Naive thymus-derived CD4-positive, alpha-beta T cell (primary cell): ENCODE data around the gene EGFL7. TPM values are rescaled to one million over a fixed set of nuclear protein-coding genes. Genes with fewer than 3 reads are reported as not detected.
A peak's percentile ranks its signal among the peaks of the same experiment; 100 is the strongest.

Experiments used
- ATAC-seq: fragments of 150-1000 bp; cut with Tn5 transposase; 2 replicates; pipeline ENCODE4 v1.10.0; 2021; ENCODE audit warnings: mild to moderate bottlenecking, moderate library complexity
- CTCF ChIA-PET: fragments of 350-600 bp; sonication (Branson Sonifier 250); formaldehyde crosslinking; loops from one replicate; lab custom pipeline; 2021; ENCODE audit warnings: antibody characterized with exemption; lab: Charles Lee
- POLR2A ChIA-PET: fragments of 350-600 bp; sonication (Branson Sonifier 250); formaldehyde crosslinking; loops from one replicate; lab custom pipeline; 2021; ENCODE audit warnings: antibody characterized with exemption, inconsistent platforms; lab: Charles Lee
- DNase-seq, 9 donors: peaks; one replicate each; pipeline versions ENCODE4 v3.0.0 to v3.0.0-alpha.2; 2020 to 2022; ENCODE audit warnings: mixed read lengths in 1 of 9
- H3K27ac ChIP-seq: one replicate; pipeline ENCODE4 v1.7.0; 2013; ENCODE audit warnings: mild to moderate bottlenecking, low read depth, low read length, moderate library complexity
- H3K27me3 ChIP-seq, 2 donors: one replicate each; pipeline ENCODE4 v1.7.0; 2013; ENCODE audit warnings: low read length in 2 of 2, mild to moderate bottlenecking in 2 of 2, moderate library complexity in 2 of 2; ENCODE audit not compliant: control insufficient read depth in 2 of 2, insufficient read depth in 2 of 2
- H3K36me3 ChIP-seq, 3 experiments: 1 replicate in 2 of 3; 2 replicates in 1 of 3; pipeline ENCODE4 v1.7.0; 2013; ENCODE audit warnings: low read length in 3 of 3, mild to moderate bottlenecking in 3 of 3, moderate library complexity in 1 of 3; ENCODE audit not compliant: insufficient read depth in 3 of 3, control insufficient read depth in 2 of 3
- H3K4me1 ChIP-seq, 2 donors: one replicate each; pipeline ENCODE4 v1.7.0; 2013; ENCODE audit warnings: low read length in 2 of 2, mild to moderate bottlenecking in 2 of 2, moderate library complexity in 1 of 2; ENCODE audit not compliant: control insufficient read depth in 2 of 2, insufficient read depth in 2 of 2
- H3K4me3 ChIP-seq: 2 replicates; pipeline ENCODE4 v1.7.0; 2013; ENCODE audit warnings: mild to moderate bottlenecking, low read length
- H3K9me3 ChIP-seq, 3 experiments: 1 replicate in 2 of 3; 2 replicates in 1 of 3; pipeline ENCODE4 v1.7.0; 2013; ENCODE audit warnings: low read length in 3 of 3; ENCODE audit not compliant: control insufficient read depth in 2 of 3
- H3K27ac Mint-ChIP-seq, 9 donors: one replicate each; pipeline ENCODE4 v1.8.0; 2020 to 2022; ENCODE audit warnings: mixed read lengths in 9 of 9, mild to moderate bottlenecking in 8 of 9, moderate library complexity in 5 of 9, inconsistent platforms in 2 of 9
- H3K27me3 Mint-ChIP-seq, 5 donors: one replicate each; pipeline ENCODE4 v1.8.0; 2021 to 2022; ENCODE audit warnings: mixed read lengths in 5 of 5, mild to moderate bottlenecking in 1 of 5
- H3K36me3 Mint-ChIP-seq, 5 donors: one replicate each; pipeline ENCODE4 v1.8.0; 2020 to 2022; ENCODE audit warnings: mixed read lengths in 5 of 5, mild to moderate bottlenecking in 3 of 5, inconsistent platforms in 1 of 5
- H3K4me1 Mint-ChIP-seq, 7 donors: one replicate each; pipeline ENCODE4 v1.8.0; 2020 to 2022; ENCODE audit warnings: mixed read lengths in 7 of 7, mild to moderate bottlenecking in 3 of 7, inconsistent platforms in 1 of 7
- H3K4me3 Mint-ChIP-seq, 10 donors: one replicate each; pipeline ENCODE4 v1.8.0; 2020 to 2022; ENCODE audit warnings: mild to moderate bottlenecking in 10 of 10, mixed read lengths in 10 of 10, moderate library complexity in 6 of 10, inconsistent platforms in 2 of 10
- H3K9me3 Mint-ChIP-seq, 11 donors: one replicate each; pipeline ENCODE4 v1.8.0; 2020 to 2022; ENCODE audit warnings: mixed read lengths in 11 of 11, mild to moderate bottlenecking in 4 of 11, inconsistent platforms in 1 of 11, moderate library complexity in 1 of 11
- intact Hi-C, 2 donors: fragments of 100-400 bp; cut with micrococcal nuclease; formaldehyde crosslinking; loops; one replicate each; pipeline ENCODE4 v1.15.1; 2023
- polyA plus RNA-seq, 2 donors: library from polyadenylated mRNA; unstranded; fragments of 300-500 nt; fragmentation: Illumina TruSeq; gene quantifications; one replicate each; pipeline ENCODE4 v1.2.3, GENCODE V29; 2021
- total RNA-seq, 6 experiments: library from RNA in 5 of 6; stranded (reverse) in 5 of 6; gene quantifications; 1 replicate in 5 of 6; 2 replicates in 1 of 6; pipeline ENCODE4 v1.2.3 and lab custom pipeline; 2021 to 2026

EGFL7 gene
- total and polyA plus RNA-seq, 7 experiments from 2014 or later: 0.56 to 2.3 (median 0.97) TPM; not detected in 4

DNA sequence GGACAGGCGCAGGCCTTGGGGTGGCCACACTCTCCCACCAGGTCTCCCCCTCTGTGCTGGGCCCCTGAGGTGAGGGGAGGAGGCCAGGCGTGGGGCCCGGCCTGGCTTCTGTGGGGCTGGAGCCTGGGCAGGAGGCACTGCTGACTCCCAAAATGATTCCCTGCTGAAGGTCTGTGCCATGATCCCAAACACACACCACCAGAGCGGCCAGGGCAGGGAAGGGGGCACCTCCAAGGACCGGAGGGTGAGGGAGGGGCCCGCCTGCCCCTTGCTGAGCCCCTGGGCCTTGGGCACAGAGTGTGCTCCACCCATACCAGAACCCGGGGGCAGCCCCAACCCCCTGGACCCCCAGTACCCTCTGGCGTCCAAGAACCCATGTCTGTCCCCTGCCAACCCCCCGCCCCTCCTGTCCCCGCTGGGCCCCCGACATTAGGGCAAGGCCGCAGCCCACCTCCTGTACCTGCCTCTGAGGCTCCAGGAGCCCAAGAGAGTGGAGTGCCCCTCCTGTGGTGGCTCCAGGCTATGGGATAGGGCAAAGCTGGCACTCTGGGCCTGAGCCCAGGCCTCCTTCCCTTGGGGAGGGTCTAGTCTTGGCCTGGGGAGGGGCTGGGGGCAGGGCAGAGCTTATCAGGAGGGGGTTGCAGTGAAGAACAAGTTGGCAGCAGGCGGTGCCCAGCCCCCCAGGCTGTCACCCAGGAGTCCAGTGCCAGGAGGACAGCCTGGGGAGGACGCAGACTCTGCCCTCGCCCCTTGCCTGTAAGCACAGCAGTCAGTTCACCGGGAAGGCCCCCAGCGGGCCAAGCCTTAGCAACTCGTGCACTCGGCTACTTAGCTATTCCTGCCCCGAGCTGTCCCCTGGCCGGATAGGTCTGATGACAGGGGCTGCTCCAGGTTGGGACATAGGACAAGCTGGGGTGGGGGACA is 2.6 kb upstream of the EGFL7 start:
- peak in 1 of 9 donors; percentile 8 for DNase-seq
- Mint-ChIP-seq H3K27me3 (peaks cover 19 to 44% (median 39%) of the 10 kb centered on the region in 5 donors), H3K4me3 (peak overlapping the region in 1 of 10 donors; percentile 77), H3K9me3 (no peaks in the 10 kb centered on the region), H3K27ac (no peak overlapping the region), H3K36me3 (peaks cover 0 to 4% (median 0%) of the 10 kb centered on the region in 5 donors), H3K4me1 (peaks cover 2 to 21% (median 15%) of the 10 kb centered on the region in 7 donors)
- Histone ChIP-seq H3K4me3 (no peak overlapping the region), H3K4me1 (peaks cover 3 to 15% of the 10 kb centered on the region in 2 donors), H3K36me3 (no peaks in the 10 kb centered on the region), H3K27ac (no peak overlapping the region), H3K27me3 (peaks cover 7 to 17% of the 10 kb centered on the region in 2 donors), H3K9me3 (no peaks in the 10 kb centered on the region)
- intact Hi-C loops: no loop called here
- POLR2A ChIA-PET: no interaction called here
- no peak for ATAC-seq
- CTCF ChIA-PET: no interaction called here

DNA sequence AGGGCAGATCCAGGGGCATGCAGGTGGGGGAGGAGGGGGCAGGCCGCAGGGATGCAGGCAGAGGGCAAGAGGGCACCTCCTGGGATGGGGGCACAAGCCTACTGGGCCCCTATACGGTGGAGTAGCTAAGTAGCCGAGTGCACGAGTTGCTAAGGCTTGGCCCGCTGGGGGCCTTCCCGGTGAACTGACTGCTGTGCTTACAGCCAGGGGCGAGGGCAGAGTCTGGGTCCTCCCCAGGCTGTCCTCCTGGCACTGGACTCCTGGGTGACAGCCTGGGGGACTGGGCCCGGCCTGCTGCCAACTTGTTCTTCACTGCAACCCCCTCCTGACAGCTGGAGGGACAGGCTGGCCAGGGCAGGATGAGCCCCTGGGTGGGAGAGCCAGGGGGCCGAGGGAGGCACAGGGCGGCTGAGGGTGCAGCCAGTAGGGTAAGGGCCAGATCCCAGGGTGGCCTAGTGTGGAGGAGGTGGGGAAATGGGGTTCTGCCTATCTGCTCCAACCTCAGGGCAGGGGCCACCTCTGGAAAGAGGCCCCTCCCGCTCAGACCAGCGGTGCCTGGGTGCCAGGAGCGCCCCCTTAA is 1.7 kb upstream of the EGFL7 start:
- Histone ChIP-seq H3K27ac (no peak overlapping the region), H3K27me3 (peaks cover 7 to 15% of the 10 kb centered on the region in 2 donors), H3K36me3 (no peaks in the 10 kb centered on the region), H3K4me1 (peaks cover 4 to 13% of the 10 kb centered on the region in 2 donors), H3K4me3 (no peak overlapping the region), H3K9me3 (no peaks in the 10 kb centered on the region)
- DNase-seq (no peak), ATAC-seq (no peak)
- Mint-ChIP-seq H3K9me3 (no peaks in the 10 kb centered on the region), H3K27me3 (peaks cover 17 to 36% (median 33%) of the 10 kb centered on the region in 5 donors), H3K27ac (no peak overlapping the region), H3K4me3 (no peak overlapping the region), H3K4me1 (peaks cover 3 to 19% (median 11%) of the 10 kb centered on the region in 7 donors), H3K36me3 (peaks cover 0 to 4% (median 0%) of the 10 kb centered on the region in 5 donors)
- intact Hi-C loops: no loop called here
- POLR2A ChIA-PET: no interaction called here
- CTCF ChIA-PET: no interaction called here

DNA sequence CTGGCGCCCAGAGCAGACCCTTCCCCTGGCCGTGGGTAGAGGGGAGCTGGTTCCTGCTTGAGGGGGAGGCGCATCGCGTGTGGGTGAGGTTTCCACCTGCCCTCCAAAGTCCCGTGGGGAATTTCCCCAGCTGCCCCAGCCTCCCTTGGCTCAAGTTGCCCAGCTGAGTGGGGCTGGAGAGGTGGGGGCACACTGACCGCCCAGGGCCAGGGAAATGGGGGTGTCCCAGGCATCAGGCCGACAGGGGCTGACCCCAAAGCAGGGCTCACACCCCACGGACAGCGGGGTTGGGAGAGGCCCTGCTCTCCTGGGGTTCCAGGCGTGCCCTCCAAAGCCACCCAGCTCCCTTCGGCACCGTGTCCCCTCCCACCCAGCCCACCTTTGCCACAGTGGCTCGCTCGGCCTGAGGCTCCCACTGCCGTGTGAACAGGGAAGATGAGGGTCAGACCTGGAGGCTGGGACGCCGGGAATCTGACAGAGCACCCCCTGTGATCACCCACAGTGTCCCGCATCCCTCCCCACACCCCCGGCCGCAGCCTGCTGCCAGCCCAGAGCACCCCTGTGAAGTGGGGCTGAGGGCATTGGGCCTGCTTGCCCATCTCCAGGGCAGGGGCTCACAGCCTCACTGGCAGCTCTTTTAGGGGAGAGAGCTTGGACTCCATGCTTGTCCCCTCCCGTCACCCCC is 933 bp upstream of the EGFL7 start:
- CTCF ChIA-PET: no interaction called here
- no peak overlapping the region for H3K4me3 Mint-ChIP-seq
- peaks cover 4 to 11% of the 10 kb centered on the region in 2 donors for H3K4me1 ChIP-seq
- POLR2A ChIA-PET: no interaction called here
- no peak overlapping the region for H3K4me3 ChIP-seq
- no peaks in the 10 kb centered on the region for H3K9me3 Mint-ChIP-seq
- H3K27ac ChIP-seq: no peak overlapping the region
- H3K27ac Mint-ChIP-seq: no peak overlapping the region
- no peak for ATAC-seq
- DNase-seq: no peak
- peaks cover 7 to 12% of the 10 kb centered on the region in 2 donors for H3K27me3 ChIP-seq
- peaks cover 0 to 4% (median 0%) of the 10 kb centered on the region in 5 donors for H3K36me3 Mint-ChIP-seq
- H3K27me3 Mint-ChIP-seq: peaks cover 13 to 34% (median 28%) of the 10 kb centered on the region in 5 donors
- no peaks in the 10 kb centered on the region for H3K36me3 ChIP-seq
- intact Hi-C loops: no loop called here
- peaks cover 5 to 16% (median 10%) of the 10 kb centered on the region in 7 donors for H3K4me1 Mint-ChIP-seq
- H3K9me3 ChIP-seq: no peaks in the 10 kb centered on the region

DNA sequence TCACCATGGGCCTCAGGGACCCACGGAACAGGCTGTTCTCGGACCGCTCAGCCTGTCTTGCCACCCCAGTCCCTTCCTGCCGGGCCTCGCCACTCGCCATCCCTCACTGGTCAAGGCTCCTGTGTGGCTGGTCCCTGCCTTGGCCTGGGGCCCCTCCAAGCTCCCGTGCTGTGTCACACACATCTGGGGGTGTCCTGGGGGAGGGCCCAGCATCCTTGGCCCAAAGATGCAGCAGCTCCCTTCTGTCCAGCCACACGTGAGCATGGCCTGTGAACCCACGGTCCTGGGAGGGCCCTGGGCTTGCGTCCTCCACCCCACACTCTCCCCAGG is 425 bp upstream of the EGFL7 start:
- ChIA-PET POLR2A (no interaction called here), CTCF (no interaction called here)
- Mint-ChIP-seq H3K4me3 (no peak overlapping the region), H3K27ac (no peak overlapping the region), H3K9me3 (no peaks in the 10 kb centered on the region), H3K36me3 (peaks cover 0 to 4% (median 0%) of the 10 kb centered on the region in 5 donors), H3K27me3 (peaks cover 13 to 31% (median 23%) of the 10 kb centered on the region in 5 donors), H3K4me1 (peaks cover 5 to 16% (median 9%) of the 10 kb centered on the region in 7 donors)
- DNase-seq (no peak), ATAC-seq (no peak)
- H3K27me3 ChIP-seq: peaks cover 7 to 12% of the 10 kb centered on the region in 2 donors
- no peaks in the 10 kb centered on the region for H3K9me3 ChIP-seq
- peaks cover 4 to 11% of the 10 kb centered on the region in 2 donors for H3K4me1 ChIP-seq
- H3K4me3 ChIP-seq: no peak overlapping the region
- no peak overlapping the region for H3K27ac ChIP-seq
- intact Hi-C loops: no loop called here
- no peaks in the 10 kb centered on the region for H3K36me3 ChIP-seq

DNA sequence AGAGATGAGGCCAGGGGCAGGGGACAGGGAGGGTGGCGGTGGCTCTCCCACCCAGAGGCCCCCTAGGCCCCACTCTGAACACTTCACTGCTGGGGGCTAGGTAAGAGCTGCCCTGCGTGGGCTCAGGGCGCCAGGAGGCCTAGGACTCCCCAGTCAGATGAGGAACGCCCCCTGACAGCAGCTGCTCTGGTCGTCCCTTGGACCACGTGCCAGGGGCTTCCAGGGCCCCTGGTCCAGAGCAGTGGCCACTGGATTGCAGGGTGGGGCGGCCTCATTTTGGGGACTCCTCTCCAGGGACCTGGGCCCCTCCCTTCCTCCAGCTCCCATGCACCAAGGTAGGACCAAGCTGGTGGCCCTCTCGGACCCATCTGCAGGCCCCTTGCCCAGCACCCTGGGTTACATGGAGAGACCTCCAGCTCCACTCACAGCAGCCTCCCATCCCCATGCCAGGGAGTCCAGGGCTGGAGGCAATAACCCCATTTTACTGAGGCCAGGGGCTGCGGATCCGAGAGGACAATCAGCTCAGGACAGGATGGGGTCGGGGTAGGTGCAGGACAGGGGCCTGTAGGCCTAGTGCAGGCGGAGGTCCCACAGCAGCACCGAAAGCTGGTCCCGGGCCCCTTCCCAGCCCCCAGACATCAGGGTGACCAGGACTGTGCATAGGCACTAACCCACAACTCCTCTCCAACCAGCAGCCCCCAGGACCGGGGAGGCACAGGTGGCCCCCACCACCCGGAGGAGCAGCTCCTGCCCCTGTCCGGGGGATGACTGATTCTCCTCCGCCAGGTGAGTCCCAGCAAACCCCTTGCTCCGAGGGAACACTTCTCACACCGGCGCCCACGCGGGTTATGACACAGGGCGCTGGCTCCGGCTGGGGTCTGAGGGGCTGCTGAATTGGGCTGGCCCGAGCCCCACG is 1.5 kb downstream of the EGFL7 start:
- Histone ChIP-seq H3K27ac (no peak overlapping the region), H3K4me1 (peaks cover 3 to 4% of the 10 kb centered on the region in 2 donors), H3K36me3 (no peaks in the 10 kb centered on the region), H3K27me3 (peaks cover 5% of the 10 kb centered on the region in 2 donors), H3K9me3 (no peaks in the 10 kb centered on the region), H3K4me3 (no peak overlapping the region)
- ATAC-seq: no peak
- ChIA-PET CTCF (interaction anchor here (0.6 kb wide), 1 partner anchor 1368 kb away, joined by 4 read pairs; no protein-coding TSS in a partner anchor), POLR2A (no interaction called here)
- H3K4me1 Mint-ChIP-seq: peaks cover 0 to 6% (median 0%) of the 10 kb centered on the region in 7 donors
- peak overlapping the region in 9 of 10 donors; percentile 32 to 83 (median 71) for H3K4me3 Mint-ChIP-seq
- no peak overlapping the region for H3K27ac Mint-ChIP-seq
- DNase-seq: no peak
- peaks cover 0 to 19% (median 8%) of the 10 kb centered on the region in 5 donors for H3K27me3 Mint-ChIP-seq
- H3K9me3 Mint-ChIP-seq: no peaks in the 10 kb centered on the region
- intact Hi-C loops: no loop called here
- H3K36me3 Mint-ChIP-seq: no peaks in the 10 kb centered on the region
